HG03354 (cell line): ENCODE results near the gene SGPP2.

ENCODE experiments used
- ATAC-seq: cut with Tn5 transposase; IDR thresholded peaks from one replicate; pipeline ENCODE4 v1.9.1; 2021; ENCODE audit warnings: mild to moderate bottlenecking; ENCODE audit not compliant: unreplicated experiment, poor library complexity, severe bottlenecking

SGPP2 gene

DNA sequence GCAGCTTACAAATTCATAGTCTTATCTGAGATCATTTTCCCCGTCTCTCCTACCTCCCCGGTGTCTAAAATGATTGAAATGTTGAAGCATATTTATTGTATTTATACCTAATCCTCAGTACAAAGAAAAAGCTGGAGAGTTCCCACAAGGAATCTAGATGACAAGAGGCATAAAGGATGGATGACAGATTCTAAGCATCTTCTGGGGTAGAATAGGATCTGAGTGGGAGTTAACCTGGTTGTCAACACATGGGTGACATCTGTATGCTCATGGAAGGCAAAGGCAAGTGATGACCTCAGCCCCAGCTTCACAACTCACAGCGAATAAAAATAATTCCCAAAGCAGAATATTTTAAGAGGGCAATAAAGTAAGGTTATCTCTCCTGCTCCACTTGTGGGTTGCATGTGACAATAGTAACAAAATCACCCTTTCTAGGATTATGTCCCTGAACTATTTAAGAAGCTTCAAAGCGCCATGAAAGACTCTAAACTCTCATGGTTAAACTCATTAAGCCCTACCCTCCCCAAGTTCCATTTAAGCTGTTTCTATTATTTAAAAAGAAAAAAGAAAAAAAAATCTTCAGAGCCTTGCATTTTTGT is 32.2 kb downstream of the SGPP2 start:
- ATAC-seq = no peak

DNA sequence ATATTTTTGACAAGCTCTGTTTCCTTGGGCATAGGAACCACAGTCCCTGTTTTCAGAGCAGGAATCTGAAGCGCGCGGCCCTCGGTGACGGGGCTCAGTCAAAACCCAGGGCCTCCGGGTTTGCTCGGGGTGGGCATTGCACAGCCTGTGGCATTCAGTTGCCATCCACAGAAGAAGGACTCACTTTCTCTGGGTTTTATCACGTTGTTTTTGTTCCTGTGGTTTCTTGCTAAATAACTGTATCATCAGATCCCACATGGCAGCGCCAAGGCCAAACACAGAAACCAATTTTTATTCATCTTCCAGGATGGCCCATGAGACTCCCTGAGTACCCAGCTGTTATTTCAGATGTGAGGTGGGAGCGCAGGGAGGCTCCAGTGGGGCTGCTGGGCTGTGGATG is 35.6 kb downstream of the SGPP2 start:
- ATAC-seq = no peak

DNA sequence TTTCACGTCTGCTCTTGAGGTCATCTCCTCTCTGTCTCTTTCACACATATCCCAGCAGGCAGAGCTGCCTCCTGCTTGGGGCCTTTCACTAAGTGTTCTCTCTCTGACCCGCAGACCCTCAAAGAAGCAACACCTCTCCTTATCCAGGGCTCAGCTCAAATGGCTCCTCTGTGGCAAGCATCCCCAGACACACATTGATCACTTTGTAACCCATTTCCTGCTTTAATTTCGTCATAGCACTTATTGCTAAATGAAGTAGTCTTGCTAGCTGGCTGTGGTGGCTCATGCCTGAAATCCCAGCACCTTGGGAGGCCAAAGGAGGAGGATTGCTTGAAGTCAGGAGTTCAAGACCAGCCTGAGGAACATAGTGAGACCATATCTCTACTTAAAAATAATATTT is 41.4 kb downstream of the SGPP2 start:
- ATAC-seq = no peak

DNA sequence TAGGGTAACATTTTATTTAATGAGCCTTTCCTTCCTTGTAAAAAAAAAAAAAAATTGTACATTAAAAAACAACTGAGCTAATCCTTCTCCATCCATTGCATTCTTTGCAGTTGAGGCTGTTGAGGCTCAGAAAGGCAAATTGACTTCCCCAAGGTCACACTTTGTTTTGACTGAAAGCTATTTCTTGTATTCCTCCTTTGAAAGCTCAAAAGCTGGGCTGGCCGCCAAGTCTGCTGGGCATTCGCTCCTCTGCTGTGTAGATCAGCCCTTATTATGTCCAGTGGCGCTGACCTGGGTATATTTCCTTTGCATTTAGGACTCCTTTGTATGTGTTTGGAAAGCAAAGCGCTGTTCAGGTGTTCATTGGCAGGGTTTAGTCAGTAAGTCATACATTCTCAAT is 44.0 kb downstream of the SGPP2 start:
- no peak for ATAC-seq

DNA sequence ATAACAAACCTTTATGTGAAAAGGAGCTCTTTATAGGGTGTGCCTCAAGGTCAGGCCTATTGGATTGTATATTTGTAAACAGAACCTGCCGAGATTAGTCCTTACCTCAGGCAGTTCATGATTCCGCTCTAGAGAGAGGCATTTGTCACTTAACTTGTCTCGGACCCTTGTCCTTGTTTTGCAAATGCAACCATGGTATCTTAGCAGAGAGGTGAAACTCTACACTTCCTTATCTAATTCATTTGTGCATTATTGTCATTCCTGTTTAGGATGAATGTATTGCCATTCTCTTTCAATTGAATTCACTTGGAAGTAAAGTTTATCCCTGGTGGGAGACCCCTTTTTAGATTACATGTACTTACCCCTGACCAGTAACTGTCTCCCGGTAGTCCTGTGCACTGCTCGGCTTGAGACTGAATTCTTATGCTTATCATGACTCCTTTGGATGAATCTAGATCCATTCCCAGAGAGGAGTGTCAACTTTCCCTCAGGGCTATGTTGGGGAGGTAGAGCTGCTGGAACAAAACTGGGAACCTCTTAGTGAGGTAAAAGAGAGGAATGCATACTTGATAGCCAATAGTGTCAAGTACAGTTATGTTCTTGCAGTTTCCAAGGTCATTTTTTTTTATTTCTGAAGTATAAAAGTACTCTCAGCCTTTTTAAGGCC is 46.6 kb downstream of the SGPP2 start:
- no peak for ATAC-seq

DNA sequence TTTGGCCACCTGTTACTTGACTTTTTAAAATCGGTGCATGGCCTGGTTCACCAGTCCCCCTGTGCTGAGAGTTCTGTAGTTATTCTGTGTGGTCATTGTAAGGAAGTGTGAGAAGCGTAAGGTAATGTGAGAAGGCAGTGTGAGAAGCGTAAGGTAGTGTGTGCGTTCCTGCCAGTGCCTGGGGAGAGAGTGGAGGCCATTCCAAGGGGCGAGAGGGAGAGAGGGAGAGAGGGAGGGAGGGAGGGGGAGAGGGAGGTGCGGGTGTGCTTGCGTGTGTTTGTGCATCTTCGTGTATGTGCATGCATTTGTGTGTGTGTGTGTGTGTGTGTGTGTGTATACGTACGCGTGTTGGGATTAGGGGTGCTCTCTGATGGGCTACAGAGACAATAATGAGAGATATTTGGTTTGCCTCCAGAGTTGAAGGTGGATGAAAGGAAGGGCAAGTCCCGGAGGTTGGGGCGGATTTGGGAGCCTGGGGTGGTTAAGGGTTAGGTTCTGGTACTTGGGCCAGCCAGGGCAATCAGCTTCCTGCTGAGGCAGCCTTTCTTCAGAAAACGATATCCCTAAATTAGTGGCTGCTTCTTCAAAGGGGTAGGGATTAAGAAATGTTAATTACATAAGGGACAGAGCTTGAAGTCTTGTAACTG is 53.7 kb downstream of the SGPP2 start:
- no peak for ATAC-seq

DNA sequence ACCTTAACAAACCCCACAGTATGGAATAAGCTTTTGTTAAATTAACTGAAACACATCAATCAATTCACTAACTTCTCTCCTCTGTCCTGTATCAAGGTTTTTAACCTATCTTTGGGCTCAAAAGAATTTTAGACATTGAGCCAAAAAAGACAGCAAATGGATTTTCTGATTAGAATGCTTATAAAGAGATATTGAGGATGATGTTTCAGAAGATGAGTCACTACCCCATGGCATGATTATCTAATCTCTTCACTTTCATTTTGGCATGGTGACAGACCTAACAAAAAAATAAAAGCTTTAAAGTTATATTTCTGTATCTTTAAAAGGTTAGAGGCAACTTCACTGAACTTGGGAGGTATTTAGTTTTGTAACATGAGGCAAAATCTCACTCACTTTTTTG is 55.5 kb downstream of the SGPP2 start:
- ATAC-seq = no peak

DNA sequence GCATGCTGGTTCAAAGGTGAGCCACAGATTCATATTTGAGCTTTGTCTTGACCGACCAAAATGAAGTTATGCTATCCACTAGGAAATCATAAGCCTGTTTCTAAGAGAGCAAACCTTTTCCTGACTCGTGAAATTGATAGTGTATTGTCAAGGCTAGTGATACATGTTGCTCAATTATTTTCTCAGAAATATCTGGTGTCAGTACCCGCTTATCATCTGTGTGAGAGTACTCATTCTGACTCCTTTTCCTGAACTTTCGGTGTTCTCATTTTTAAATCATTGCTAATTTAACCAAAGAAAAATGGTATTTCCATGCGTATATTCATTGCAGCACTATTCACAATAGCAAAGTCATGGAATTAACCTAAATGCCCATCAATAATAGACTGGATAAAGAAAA is 56.2 kb downstream of the SGPP2 start:
- no peak for ATAC-seq

DNA sequence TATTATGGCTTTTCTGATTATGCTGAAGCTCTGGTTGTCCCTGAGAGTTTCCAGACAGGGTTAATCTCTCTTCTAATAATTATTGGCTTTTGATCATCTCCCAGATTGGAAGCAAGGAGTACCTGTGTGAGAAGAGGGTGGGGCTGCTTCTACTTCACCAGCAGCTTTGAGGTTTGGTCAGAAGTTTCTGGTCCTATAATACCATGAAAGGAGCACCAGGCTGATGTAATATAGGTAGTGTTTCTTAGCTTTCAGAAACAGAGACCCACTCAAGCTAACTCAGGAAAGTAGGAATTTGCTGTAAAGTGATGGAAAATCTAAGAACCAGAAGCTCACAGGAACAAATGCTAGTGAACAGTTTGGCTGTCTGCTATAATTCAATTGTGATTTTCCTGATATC is 57.6 kb downstream of the SGPP2 start:
- no peak for ATAC-seq

DNA sequence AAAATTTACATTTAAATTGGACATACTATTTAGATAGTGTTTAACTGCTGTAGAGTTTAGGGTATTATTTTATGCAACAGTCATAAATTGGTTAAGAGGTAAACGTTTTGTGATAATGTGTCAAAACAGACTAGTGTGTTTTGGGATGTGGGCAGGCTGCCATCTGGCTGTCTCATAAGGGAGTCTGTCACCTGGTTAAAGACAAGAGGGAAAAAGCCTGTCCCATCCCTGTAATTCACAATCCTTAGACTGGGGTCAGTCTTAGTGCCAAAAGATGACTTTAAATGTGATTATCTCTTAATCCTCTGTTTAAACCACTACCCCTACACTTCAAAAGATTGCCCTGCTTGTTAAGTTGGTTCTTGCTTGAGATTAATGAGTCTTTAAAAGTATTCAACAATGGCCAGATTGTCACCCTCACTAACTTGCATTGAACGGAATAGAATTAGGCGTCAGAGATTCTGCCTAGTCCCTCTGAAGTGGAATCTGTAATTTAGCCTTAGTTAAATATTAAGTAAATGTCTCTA is 59.2 kb downstream of the SGPP2 start:
- no peak for ATAC-seq

DNA sequence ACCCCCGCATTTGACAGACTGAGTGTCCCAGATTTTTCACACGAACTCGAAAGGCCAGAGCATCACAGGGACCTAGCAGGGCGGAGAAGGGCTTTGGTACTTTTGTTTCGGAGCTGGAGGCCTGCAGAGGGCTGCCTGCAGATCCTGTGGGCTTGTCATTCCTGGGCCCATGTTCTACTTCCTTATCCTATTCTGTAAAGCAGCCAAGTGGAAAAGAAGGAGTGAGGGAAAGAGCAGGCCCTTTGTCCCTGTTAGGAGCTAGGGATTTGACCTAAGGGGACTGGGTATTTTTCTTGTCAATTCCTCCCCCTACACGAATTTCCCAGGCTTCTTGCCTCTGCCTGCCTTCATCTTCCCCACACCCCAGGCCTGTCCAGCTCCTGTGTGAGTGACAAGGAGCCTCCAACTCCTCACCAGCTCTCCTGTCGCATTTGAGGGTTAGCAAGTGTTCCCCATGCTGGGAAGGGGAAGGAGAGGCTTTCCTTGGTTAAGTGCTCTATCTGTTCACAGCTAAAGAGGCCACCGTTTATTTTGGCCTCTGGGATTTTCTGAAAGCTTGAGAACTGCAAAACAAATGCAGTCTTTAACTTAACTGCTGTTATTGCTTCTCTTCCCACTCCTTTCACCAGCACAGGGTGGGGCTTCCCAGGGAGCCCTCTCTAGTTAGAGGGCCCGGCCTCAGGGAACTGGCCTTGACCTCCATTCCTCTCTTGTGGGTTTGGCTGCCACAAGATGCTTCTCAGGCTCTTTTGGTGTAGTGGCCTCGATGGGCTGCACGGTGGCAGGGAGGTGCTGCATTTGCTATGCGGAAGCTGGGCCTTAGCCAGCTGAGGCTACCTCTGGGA is 61.2 kb downstream of the SGPP2 start:
- ATAC-seq = no peak

DNA sequence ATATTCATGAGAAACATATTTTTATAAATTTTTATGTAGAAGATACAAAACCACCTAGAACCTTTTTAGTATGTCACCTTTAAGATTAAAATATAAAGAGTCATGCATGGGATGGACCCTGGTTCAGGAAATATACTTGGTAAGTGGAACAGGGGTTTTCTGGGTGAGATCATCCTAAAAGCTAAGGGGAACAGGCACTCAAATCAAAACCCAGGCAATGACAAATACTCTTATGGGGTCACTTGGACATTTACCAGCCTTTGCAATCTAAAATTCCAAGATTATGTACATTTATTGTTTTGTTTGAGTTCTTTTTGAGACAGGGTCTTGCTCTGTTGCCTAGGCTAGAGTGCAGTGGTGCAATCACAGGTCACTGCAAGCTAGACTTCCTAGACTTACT is 65.8 kb downstream of the SGPP2 start:
- no peak for ATAC-seq

DNA sequence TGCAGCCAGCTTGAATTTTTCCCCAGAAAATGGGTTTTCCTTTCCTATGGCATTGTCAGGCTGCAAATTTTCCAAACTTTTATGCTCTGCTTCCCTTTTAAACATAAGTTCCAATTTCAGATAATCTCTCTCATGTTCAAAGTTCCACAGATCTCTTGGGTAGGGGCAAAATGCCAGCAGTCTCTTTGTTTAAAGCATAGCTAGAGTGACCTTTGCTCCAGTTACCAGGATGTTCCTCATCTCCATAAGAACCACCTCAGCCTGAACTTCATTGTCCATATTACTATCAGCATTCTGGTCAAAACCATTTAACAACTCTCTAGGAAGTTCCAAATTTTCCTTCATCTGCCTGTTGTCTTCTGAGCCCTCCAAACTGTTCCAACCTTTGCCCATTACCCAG is 68.3 kb downstream of the SGPP2 start:
- ATAC-seq = no peak

DNA sequence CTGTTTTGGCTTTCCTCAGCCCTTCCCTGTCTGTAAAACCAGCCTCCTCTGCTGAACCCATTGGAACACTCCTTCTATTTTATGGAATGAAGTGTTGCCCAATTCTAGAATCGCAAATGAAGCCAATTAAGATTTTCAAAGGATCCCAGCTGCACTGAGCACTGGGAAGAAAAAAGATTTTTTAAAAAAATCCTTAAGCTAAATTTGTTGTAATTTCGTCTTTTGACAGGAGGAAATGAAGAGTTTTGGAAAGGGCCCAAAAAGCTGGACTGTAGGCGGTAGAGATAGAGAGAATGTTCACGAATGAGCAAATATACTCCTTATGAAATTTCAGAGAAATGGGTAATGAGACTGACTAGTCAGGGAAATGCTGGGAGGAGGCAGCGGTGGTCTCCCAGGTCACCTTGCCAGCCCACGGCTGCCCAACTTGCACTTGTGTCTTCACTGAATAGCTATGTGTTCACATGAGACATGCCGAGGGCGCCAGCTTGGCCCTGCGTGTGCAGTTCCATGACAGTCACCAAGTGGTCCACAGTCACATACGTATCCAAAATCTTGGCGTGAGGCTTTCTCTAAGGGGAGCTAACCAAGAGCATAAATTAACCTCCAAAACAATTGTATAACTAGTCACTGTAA is 69.9 kb downstream of the SGPP2 start:
- ATAC-seq = no peak

DNA sequence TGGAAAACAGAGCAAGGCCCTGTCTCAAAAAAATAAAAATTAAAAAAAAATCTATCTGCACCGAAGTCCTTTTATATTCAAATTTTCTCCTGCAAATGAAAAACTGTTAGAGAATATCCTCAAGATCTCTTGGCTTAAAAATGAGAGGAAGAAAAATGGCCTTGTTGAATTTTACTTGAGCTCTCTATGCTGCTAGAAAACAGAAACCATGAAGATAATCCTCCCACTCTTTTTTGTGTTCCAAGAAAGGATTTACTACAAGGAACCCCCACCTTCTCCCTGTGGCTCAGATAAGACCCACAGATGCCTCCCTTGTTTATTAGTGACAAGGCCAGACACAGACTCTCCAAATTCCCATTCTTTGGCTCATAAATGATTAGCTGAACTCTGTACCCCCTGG is 71.0 kb downstream of the SGPP2 start:
- ATAC-seq = no peak

DNA sequence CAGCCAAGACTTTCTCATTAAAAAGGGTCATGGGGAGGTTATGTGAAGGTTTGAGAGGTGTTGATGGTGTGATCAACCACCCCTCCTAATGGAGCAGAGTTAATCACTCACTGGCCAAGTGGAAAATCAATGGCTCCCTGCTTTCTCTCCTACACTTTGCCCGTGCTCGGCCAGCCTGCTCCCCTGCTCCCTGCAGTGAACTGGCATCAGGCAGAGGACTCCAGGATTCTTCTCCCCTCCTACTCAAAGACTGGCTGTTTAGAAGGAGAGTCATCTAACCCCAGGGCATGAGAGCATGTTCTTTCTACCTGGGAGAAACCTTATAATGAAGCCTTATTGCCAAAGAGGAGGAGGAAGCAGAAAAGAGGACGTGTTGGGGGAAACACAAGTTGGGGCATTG is 74.9 kb downstream of the SGPP2 start:
- no peak for ATAC-seq

DNA sequence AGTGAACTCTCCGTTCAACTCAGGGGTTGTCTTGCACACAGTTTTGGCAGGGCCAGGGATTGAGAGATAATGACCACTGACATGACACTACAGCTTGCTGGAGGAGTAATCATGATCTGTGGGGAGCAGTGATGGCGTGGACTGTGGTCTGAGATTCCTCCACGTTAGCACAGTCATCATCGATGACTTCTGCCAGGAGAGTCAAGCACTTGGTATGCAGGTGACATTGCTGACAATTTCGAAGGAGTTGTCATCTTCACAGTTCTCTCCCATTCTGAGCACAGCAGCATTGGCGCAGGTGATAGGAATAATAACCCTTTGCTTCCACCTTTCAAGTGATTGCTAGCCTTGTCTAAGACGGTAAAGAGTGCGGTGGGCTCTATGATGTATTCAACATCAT is 79.8 kb downstream of the SGPP2 start:
- ATAC-seq = no peak

DNA sequence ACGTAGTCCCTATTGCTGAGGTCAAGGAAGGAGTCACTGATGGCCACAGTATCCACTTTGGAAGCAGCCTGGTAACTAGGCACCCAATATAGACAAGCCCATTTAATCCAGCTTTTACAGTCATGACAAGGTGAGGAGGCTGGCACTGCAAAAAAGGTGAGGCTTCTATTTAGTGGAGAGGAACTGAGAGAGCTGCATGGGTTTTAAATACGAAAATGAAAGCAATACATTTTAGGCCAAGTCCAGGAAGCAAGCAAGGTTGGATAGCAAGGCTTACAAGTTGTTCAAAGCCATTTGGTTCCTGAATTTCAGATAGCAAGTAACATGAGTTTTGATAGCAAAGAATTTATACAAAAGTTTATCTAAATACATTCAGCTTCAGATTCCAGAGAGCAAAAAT is 80.4 kb downstream of the SGPP2 start:
- peak; percentile 99 for ATAC-seq

DNA sequence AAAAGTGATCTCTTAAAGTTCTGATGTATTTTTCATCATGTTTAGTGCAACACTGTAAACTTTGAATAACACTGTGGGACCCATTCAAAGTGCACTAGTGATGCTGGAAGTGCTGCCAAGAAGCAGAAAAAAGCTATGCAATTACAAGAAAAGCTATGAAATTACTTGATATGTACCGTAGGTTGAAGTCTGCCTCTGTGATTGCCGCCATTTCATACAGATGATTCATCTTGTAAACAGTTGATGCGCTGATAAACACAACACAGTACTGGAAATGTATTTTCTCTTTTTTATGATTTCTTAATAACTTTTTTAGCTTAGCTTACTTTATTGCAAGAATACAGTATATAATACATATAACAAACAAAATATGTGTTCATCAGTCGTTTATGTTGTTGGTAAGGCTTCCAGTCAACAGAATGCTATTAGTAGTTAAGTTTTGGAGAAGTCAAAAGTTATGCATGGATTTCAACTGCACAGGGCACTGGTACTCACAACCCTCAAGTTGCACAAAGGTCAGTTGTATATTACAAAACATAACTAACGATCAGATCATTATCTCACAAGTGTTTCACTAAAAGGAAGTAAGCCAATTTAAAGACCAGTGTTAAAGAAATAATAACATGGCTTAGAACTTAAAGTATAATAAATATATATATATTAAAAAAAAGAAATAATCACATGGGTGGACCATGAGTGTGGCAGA is 82.0 kb downstream of the SGPP2 start:
- no peak for ATAC-seq
